PC-9 (cell line): ENCODE data around the gene SLFNL1.

Experiments used
- EZH2 ChIP-seq: fragments of 200-600 bp; sonication (generic); IDR thresholded peaks from 2 replicates; pipeline ENCODE4 v1.8.0; 2017; ENCODE audit warnings: antibody characterized with exemption, low read depth
- TF ChIP-seq, protein P1 (sequence below): fragments of 200-600 bp; sonication (generic); conservative IDR thresholded peaks from 2 replicates; pipeline ENCODE4 v1.6.1; 2017; ENCODE audit warnings: mixed run types, antibody characterized with exemption, mild to moderate bottlenecking, moderate library complexity

DNA sequence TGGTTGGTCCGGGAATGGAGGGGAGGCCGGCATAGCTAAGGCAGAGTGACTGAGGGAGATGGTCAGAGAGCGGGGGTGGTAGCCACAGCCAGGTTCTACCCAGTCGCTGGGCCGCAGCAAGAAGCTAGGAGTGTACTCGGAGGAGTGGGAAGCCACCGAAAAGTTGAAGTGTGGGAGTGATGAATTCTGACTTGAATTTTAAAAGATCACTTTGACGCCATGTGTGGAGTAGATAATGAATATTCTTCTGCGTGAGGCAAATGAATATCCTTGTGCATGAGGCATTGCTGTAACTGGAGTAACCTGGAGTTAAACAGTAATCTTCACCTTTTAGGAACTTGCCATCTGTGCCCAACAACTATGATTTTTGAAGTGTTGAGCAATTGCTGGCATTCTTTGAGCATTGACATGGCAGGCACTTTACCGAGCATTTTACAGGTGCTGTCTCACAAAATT lies 35.2 kb downstream of the SLFNL1 start:
- TF ChIP-seq, protein P1, sequence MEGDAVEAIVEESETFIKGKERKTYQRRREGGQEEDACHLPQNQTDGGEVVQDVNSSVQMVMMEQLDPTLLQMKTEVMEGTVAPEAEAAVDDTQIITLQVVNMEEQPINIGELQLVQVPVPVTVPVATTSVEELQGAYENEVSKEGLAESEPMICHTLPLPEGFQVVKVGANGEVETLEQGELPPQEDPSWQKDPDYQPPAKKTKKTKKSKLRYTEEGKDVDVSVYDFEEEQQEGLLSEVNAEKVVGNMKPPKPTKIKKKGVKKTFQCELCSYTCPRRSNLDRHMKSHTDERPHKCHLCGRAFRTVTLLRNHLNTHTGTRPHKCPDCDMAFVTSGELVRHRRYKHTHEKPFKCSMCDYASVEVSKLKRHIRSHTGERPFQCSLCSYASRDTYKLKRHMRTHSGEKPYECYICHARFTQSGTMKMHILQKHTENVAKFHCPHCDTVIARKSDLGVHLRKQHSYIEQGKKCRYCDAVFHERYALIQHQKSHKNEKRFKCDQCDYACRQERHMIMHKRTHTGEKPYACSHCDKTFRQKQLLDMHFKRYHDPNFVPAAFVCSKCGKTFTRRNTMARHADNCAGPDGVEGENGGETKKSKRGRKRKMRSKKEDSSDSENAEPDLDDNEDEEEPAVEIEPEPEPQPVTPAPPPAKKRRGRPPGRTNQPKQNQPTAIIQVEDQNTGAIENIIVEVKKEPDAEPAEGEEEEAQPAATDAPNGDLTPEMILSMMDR = no peak
- no peak for TF ChIP-seq EZH2
